ENCODE results near the gene GCAT. TPM values are rescaled to one million over a fixed set of nuclear protein-coding genes. Genes with fewer than 3 reads are reported as not detected.
"Not testable (repeated sequence)": the region's sequence is repeated elsewhere in the genome, so short reads cannot be mapped to it uniquely, and the experiment has no call there.

GCAT gene
- total RNA-seq, 1 donor from 2014 or later, result 7.6 TPM

DNA sequence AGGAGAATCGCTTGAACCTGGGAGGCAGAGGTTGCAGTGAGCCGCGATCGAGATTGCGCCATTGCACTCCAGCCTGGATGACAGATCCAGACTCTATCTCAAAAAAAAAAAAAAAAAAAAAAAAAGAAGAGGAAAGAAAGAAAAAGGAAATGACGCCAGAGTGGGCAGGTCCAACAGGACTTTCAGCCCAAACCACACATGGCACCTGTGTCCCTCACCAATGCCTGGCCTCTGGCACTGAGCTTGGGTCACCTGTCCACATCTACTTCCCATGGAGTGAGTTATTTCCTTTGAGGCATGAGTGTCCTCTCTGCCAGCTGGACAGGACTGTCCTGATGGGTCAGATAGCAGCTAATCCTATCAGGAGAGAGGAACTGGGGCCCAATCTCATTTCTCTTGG, 15.2 kb upstream of the GCAT start:
- no peaks in the 10 kb centered on the region for H3K9me3 ChIP-seq
- H3K27me3 ChIP-seq, result no peaks in the 10 kb centered on the region
- TF ChIP-seq POLR2AphosphoS5 (IDR thresholded peaks at IDR 0.05; ENCODE audit: insufficient read depth in 1 of 2, low read depth in 1 of 2), result no peak
- TF ChIP-seq, protein P1, sequence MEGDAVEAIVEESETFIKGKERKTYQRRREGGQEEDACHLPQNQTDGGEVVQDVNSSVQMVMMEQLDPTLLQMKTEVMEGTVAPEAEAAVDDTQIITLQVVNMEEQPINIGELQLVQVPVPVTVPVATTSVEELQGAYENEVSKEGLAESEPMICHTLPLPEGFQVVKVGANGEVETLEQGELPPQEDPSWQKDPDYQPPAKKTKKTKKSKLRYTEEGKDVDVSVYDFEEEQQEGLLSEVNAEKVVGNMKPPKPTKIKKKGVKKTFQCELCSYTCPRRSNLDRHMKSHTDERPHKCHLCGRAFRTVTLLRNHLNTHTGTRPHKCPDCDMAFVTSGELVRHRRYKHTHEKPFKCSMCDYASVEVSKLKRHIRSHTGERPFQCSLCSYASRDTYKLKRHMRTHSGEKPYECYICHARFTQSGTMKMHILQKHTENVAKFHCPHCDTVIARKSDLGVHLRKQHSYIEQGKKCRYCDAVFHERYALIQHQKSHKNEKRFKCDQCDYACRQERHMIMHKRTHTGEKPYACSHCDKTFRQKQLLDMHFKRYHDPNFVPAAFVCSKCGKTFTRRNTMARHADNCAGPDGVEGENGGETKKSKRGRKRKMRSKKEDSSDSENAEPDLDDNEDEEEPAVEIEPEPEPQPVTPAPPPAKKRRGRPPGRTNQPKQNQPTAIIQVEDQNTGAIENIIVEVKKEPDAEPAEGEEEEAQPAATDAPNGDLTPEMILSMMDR (IDR thresholded peaks at IDR 0.05), result no peak
- TF ChIP-seq POLR2A (IDR thresholded peaks at IDR 0.05), result no peak
- DNase-seq (ENCODE audit: extremely low spot score in 2 of 2), result no peak
- intact Hi-C loops (cut with DNase I), result loop anchor here (10.0 kb wide), 1 partner anchor 148 kb away; no protein-coding TSS in a partner anchor
- no peaks in the 10 kb centered on the region for H3K36me3 ChIP-seq
- no peak overlapping the region for H3K27ac ChIP-seq
- no peaks in the 10 kb centered on the region for H3K4me1 ChIP-seq
- no peak overlapping the region for H3K4me3 ChIP-seq

DNA sequence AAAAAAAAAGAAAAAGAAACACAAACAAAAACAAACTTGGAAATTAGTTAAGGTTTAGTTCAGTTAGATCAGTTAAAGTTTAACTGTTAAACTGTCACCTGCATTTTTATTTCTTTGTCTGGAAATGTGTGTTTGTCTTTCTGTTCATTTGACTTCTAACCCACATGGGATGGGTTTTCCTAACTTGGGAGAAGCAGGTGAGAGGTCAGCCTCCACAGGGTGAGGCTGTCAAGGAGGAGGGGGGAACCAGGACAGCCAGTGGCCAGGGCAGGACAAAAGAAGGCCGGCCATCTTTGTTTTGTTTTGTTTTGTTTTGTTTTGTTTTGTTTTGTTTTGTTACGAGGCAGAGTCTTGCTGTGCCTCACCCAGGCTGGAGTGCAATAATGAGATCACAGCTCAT, 13.4 kb upstream of the GCAT start:
- intact Hi-C loops (cut with DNase I), result loop anchor here (10.0 kb wide), 1 partner anchor 150 kb away; no protein-coding TSS in a partner anchor
- Histone ChIP-seq H3K27me3 (no peaks in the 10 kb centered on the region), H3K4me1 (no peaks in the 10 kb centered on the region), H3K9me3 (no peaks in the 10 kb centered on the region), H3K27ac (no peak overlapping the region), H3K36me3 (no peaks in the 10 kb centered on the region), H3K4me3 (no peak overlapping the region)
- DNase-seq (ENCODE audit: extremely low spot score in 2 of 2), result no peak
- TF ChIP-seq, protein P1 (IDR thresholded peaks at IDR 0.05), result no peak

DNA sequence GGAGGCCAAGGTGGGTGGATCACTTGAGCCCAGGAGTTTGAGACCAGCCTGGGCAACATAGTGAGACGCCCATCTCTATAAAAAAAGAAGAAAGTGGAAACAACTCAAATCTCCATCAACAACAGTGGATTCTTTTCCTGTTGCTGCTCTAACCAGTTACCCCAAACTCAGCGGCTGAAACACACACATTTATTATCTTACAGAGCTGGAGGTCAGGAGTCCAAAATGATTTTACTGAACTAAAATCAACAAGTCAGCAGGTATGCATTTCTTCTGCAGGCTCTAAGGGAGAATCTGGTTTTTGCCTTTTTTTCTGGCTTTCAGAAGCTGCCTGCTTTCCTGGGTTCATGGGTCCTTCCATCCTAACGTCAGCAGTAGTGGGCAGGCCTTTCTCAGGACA, 11.7 kb upstream of the GCAT start:
- intact Hi-C loops (cut with DNase I), result loop anchor here (10.0 kb wide), 1 partner anchor 151 kb away; no protein-coding TSS in a partner anchor
- no peaks in the 10 kb centered on the region for H3K36me3 ChIP-seq
- H3K9me3 ChIP-seq, result no peaks in the 10 kb centered on the region
- H3K27me3 ChIP-seq, result no peaks in the 10 kb centered on the region
- TF ChIP-seq POLR2A (IDR thresholded peaks at IDR 0.05) (no peak), POLR2AphosphoS5 (IDR thresholded peaks at IDR 0.05; ENCODE audit: insufficient read depth in 1 of 2, low read depth in 1 of 2) (no peak)
- TF ChIP-seq, protein P1 (IDR thresholded peaks at IDR 0.05), result no peak
- H3K4me3 ChIP-seq, result no peak overlapping the region
- no peaks in the 10 kb centered on the region for H3K4me1 ChIP-seq
- DNase-seq (ENCODE audit: extremely low spot score in 2 of 2), result no peak
- H3K27ac ChIP-seq, result no peak overlapping the region

DNA sequence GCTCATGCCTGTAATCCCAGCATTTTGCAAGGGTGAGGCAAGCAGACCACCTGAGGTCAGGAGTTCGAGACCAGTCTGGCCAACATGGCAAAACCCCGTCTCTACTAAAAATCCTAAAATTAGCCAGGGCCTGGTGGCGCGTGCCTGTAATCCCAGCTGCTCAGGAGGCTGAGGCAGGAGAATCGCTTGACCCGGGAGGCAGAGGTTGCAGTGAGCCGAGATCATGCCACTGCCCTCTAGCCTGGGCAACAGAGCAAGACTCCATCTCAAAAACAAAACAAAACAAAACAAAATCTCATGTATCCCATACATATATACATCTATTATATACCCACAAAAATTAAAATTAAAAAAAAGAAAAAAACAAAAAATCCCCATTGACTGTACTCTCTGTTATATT, 10.5 kb upstream of the GCAT start:
- intact Hi-C loops (cut with DNase I), result loop anchor here (10.0 kb wide), 1 partner anchor 152 kb away; no protein-coding TSS in a partner anchor
- H3K36me3 ChIP-seq; H3K9me3 ChIP-seq; H3K27me3 ChIP-seq; H3K4me3 ChIP-seq; DNase-seq (ENCODE audit: extremely low spot score in 2 of 2); H3K27ac ChIP-seq; H3K4me1 ChIP-seq: not testable (repeated sequence)

DNA sequence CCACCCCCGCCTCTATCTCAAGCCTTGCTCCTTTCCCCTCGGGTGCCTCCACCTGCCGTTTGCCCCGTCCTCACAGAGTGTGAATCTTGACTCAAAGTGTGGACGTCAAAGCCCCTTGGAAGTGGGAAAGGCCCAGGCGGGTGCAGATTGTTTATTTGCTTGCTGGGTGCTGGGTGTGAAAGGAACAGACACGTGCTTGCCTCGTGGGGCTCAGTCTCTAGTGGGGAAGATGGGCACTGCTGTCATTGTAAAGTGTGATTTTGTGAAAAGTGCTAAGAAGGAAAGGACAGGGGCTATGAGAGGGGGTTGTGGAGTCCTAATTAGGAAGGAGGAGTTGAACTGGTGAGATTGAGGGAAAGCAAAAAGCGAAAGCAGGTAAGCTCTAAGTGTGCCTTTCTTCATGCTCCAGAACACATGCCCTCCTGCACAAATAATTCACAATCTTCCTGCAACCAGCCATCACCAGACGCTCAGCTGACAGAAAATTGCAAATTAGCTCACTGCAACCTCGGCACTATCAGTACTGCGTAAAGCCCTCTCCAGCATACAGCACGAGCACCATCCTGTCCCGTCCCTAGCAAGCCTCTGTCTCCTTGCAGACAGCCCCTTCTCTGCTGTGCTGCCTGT, 9.7 kb upstream of the GCAT start:
- intact Hi-C loops (cut with DNase I), result loop anchor here (10.0 kb wide), 1 partner anchor 153 kb away; no protein-coding TSS in a partner anchor
- H3K4me3 ChIP-seq, result no peak overlapping the region

DNA sequence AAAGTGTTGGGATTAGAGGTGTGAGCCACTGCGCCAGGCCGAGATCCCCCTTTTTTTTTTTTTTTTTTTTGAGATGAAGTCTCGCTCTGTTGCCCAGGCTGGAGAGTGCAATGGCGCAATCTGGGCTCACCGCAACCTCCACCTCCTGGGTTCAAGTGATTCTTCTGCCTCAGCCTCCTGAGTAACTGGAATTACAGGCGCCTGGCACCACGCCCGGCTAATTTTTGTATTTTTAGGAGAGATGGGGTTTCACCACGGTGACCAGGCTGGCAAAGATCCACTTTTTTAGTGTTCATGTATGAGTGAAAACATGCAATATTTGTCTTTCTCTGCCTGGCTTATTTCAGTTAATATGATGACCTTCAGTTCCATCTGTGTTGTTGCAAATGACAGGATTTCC, 7.8 kb upstream of the GCAT start:
- H3K27me3 ChIP-seq; H3K36me3 ChIP-seq; H3K4me3 ChIP-seq; H3K9me3 ChIP-seq; H3K27ac ChIP-seq; DNase-seq (ENCODE audit: extremely low spot score in 2 of 2): not testable (repeated sequence)
- peaks cover 29% of the 10 kb centered on the region for H3K4me1 ChIP-seq
- intact Hi-C loops (cut with DNase I), result loop anchor here (10.0 kb wide), 1 partner anchor 155 kb away; no protein-coding TSS in a partner anchor

More for the DNA sequence above, 9.7 kb upstream of the GCAT start:
- Histone ChIP-seq H3K36me3 (no peaks in the 10 kb centered on the region), H3K27ac (no peak overlapping the region), H3K27me3 (no peaks in the 10 kb centered on the region), H3K4me1 (peaks cover 13% of the 10 kb centered on the region), H3K9me3 (no peaks in the 10 kb centered on the region)
- TF ChIP-seq POLR2AphosphoS5 (IDR thresholded peaks at IDR 0.05; ENCODE audit: insufficient read depth in 1 of 2, low read depth in 1 of 2), result no peak
- TF ChIP-seq POLR2A (IDR thresholded peaks at IDR 0.05), result no peak
- TF ChIP-seq, protein P1 (IDR thresholded peaks at IDR 0.05), result no peak
- DNase-seq (ENCODE audit: extremely low spot score in 2 of 2), result no peak

All from vagina (tissue), 2 donors.